Fibroblast of skin of left biceps (primary cell): ENCODE measurements around the gene RCC2.

ENCODE experiments used
- DNase-seq, 2 experiments: peaks; one replicate each; pipeline ENCODE4 v3.0.0-alpha.2; 2013; ENCODE audit warnings: low read depth in 2 of 2

Gene RCC2

DNA sequence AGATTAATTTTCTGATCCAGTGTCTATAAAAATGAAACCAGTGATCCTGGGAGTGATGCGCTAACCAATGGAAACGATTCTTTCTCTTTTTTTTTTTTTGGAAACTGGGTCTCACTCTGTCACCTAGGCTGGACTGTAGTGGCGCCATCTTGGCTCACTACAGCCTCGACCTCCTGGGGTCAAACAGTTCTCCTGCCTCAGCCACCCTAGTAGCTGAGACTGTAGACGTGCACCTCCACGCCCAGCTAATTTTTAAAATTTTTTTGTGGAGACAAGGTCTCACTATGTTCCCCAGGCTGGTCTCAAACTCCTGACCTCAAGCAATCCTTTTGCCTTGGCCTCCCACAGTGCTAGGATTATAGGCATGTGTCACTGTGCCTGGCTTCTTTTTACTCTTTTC, 3.4 kb upstream of the RCC2 start:
- no peak for DNase-seq

DNA sequence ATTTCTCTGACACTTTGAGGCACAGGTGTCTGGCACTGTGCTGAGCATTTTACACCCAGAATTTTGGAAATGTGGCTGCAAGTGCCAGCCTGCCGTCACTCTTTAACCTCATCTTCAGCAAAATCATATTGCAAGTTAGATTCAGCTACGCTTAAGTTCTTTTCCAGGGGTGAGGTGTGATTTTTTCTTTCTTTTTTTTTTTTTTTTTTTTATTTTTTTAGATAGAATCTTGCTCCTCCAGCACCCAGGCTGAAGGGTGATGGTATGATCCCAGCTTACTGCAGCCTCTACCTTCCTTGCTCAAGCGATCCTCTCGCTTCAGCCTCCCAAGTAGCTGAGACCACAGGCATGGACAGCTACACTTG, 2.5 kb upstream of the RCC2 start:
- DNase-seq: no peak

DNA sequence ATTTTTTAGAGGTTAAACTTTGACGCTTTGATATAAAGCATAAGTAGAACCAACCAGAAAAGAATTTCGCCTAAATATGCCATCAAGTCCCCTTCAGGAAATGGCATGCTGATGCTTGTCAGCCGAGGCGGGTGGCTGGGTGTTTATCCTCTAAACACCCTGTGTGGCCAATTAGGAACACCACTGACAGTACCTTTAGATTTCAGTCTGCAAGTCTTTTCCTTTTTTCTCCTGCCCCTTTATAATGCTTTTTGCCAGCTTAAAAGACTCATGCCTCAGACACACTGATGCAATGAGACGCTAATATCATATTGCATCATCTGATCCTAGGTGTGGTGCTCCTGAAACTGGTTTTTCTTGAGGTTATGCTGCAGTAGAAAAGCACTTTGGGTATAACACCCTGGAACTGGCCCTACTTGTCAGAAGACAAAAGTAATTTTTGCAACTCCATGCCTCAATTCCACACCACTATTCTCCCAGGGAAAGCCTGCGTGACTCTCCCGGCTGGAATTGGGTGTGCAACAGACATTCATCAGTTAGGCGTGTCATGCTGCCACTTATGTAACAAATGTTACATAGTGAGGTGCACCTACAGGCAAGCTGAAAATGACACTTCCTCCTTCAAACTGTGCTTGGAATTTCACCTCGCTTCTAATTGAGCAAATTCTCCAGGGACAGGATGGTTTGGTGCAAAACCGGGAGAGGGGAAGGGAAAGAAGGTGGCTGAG, 2.0 kb upstream of the RCC2 start:
- DNase-seq: peak; percentile 55 to 56

DNA sequence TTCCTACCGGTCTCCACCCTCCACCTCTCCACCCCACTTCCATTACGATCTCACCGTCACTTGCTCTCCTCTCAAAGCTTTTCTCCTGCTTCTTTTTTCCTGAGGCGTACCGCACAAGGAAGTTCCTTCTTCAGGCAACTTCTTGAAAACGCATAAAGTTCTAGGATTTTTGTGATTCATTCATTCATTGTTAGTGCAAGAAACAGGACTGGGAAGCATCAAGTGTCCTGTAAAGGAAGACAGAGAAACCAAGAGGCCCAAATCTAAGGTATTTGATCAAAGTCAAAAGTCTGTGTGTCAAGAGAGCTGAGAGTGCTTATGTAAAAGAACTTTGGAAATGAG, 1.3 kb upstream of the RCC2 start:
- DNase-seq: no peak

DNA sequence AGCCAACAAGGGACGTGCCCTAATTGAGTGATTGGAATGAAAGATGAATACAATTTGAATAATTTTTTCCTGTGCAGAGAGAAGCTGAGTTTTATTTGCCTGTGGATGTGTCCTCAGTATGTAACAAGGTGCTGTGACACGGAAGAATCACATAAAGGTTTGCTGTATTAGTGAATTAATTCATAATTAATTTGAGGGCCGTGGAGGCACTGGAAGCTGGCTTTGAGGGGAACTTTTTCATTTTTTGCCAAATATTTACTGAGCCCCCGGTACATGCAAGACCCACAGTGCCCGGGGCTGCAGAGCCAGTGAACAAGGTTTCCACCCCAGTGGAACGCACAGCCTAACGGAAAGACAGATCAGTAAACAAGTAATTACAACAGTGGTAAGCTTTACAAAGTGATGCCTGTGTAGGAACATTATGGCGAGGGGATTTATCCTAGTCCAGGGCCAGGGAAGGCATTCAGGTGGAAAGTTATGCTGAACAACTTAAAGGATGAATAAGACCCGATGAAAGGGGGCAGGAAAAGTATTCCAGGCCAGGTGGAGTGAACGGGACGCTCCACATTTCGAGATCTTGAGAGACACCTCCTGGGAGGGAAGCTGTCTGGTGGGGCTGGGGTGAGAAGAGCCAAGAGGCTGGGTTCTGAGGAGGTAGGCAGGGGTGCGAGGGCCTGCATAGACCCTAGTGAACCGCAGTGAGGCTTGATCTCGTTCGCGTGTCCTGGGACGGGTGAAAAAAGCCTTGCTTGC, 773 bp upstream of the RCC2 start:
- no peak for DNase-seq

DNA sequence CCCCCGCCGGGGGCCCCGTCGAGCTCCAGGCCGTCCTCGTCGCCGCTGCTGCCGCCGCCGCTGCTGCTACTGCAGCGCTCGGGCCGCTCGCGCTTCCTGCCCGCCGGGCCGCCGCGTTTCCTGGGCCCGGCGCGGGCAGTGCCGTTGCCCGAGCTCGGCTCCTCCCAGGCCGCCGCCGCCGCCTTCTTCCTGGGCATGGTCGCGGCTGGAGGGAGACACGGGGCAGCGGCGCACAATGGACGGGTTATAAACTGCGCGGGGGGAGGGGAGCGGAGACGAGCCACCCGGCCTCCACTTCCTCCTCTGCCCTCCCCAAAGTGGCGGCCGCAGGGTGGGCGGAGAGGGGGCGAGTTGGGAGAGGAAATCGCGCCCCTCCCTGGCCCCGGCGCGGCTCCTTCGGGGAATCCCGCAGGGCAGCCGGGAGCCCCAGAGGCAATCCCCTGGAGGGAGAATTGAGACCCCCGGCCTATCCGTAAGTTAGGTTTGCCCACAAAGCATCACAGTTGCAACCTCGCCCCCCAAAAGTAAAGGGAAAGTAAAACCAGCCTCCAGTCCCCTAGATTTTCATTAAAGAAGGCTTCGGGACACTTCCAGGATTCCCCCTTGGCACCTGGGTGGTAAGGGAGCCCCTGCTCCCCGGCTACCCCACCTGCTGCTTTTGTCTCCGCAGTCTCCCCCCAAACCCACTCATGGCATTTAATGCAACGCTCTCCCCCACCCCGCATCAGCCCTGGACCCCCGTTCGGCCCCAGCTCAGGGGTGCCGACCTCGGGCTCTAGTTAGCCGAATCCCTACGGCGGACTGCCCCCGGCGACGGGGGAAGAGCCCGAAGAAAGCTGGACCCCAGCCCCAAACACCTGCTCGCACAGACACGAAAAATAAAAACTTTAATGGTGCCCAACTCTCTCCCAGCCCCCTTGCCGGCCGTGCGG, 893 bp downstream of the RCC2 start:
- DNase-seq: no peak

DNA sequence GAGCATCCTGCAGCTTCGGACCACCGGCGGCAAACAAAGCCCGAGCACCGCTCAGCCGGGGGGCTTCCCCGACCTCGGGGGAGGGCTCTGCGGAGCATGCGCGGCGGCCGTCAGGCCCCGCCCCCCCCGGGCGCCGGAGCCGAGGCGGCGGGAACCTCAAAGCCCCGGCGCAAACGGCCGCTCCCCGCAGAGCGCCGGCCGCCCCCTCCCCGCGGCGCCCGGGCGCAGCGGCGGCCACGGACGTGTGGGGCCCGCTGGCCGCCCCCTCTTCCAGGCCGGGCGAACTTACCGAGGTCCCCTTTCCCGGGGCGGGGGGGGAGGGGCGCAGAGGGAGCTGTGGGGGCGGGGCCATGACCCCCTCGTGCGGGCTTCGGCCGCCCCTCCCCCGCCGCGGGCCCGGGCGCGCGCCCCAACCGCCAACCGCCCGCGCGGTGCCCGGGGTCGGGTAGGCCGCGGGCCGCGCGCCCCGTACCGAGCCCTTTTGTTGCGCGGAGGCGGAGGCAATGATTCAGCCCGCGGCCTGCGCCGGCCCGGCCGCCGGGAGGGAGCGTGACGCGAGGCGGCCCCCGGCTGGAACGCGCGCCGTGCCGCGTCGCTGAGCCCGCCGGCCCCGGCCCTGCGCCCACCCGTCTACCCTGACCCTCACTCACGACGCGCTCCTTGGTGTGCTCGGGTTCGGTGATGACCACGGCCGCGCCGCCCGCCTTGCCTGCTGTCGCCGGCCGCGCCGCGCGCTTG, 1.7 kb downstream of the RCC2 start:
- DNase-seq: no peak

DNA sequence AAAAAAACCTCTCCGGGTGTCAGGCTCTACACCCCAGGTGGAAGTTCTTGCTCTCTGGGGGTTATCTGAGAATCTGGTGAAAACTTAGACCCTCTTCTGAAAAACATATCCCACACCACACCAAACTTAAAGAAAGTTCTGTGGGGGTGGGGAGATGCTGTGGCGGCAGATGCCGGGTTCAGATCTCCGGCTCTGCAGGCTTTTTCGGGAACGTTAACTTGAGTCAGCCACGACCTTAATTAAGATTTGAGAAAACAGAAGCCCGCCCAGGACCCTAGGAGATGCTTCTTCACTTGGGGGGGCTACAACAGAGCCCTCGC, 2.3 kb downstream of the RCC2 start:
- no peak for DNase-seq

DNA sequence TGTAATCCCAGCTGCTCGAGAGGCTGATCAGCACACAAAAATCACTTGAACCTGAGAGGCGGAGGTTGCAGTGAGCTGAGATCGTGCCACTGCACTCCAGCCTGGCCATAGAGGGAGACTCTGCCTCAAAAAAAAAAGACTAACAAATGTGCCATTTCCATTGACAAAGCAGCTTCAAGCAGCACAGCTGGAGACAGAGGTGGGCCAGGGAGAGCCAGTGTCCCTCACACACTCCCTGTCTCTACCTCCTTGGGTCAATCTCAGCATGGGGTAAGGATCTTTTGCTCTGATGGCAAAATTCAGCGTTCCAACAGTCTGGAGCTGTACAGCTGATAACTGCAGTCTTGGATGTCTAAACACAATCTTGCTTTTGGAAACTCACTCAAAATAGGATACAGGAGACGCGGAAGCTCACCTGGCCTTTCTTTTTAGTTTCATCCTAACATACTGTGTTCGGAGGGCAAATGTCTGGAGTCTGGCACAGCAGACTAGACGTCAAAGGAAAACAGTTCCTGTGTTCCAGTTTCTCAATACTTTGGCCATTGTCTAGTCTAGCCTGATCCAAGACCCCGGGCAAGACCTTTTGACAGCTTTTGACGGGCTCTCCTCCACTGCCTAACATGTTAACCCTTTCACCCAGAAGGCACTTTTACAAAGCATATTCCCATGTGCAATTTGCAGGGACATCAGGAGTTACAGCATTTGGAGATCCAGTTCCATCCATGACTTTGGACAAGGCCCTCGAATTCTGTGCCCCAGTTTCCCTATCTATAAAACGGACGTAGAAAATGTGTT, 2.9 kb downstream of the RCC2 start:
- DNase-seq: no peak

DNA sequence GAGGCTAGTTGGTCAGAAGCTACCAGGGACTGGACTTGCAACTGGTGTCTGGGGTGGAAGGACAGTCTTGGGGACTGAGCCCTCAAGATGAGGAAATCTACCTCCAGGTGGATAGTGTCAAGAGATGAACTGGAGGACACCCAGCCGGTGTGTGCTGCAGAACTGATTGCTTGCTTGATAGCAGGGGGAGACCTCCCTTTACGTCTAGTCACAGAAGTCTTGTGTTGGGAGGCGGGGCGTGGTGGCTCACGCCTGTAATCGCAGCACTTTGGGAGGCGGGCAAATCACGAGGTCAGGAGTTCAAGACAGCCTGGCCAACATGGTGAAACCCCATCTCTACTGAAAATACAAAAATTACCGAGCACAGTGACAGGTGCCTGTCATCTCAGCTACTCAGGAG, 4.9 kb downstream of the RCC2 start:
- no peak for DNase-seq

DNA sequence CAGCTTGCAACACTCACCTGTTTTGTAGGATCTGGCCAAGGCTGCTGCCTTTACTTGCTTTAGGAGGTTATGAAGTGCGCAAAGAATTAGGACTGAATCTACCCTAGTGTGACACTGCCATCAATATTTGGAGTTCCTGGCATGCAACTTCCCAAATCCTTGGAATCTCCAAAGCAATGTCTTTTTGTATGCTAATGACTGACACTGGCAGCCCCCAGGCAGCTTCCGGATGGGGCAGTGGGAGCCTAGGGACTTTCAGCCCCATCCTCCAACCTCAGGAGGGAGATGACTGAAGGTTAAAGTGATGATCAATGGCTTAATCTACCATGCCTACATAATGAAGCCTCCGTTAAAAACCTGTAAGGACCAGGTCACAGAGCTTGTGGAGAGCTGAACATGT, 5.5 kb downstream of the RCC2 start:
- no peak for DNase-seq

DNA sequence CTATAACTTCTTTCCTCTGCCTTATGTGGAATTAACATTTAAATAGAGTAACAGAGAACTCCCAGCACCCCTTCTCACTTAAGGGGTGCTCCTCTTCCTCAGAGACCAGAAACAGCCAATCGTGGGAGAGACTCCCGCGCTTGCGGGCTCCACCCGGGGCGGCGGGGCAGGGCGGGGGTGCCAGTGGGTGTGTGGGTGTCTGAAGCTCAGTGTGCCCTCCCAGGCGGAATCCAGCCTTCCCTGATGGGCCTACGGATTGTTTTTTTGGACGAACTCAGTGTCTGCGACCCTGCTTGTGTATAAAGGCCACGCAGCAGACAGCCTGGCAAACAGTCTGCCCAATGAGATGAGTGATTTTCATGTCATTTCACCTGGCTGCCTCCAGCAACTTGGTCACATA, 6.2 kb downstream of the RCC2 start:
- DNase-seq: no peak

DNA sequence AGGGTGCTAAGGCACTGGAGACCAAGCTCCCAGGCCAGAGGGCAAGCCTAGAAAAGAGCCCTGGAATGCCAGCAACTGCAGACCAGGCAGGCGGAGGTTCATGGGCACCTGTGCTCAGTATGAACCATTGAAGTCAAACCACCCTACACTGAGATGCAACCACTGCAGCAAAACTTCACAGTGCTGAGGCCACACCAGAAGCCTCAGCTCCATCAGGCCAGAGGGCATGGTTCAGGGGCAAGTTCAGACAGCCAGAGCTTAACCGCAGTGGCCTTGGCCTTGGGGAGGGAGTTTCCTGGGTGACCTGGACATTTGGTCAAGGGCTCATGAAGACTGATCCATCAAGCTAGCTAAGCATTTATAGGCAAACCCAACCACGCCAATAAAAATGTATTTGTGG, 7.1 kb downstream of the RCC2 start:
- DNase-seq: no peak

DNA sequence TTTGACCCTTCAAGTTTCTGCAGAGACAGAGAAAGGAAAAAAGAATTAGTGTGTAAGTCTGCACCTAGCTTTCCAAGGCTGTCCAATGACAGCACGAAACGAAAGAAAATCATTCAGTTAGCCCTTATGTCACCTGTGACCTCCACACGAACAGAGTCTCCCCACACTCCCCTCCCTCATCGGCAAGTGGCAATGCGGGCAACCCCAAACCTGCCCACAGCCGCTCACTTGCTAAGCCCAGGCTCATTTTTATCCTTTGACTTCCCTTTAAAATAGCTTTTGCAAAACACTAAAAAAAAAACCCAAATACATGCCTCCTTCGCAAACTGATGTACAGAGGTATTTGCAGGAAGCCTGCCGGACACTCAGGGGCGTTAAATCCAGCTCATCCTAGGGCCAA, 10.3 kb downstream of the RCC2 start:
- DNase-seq: no peak

DNA sequence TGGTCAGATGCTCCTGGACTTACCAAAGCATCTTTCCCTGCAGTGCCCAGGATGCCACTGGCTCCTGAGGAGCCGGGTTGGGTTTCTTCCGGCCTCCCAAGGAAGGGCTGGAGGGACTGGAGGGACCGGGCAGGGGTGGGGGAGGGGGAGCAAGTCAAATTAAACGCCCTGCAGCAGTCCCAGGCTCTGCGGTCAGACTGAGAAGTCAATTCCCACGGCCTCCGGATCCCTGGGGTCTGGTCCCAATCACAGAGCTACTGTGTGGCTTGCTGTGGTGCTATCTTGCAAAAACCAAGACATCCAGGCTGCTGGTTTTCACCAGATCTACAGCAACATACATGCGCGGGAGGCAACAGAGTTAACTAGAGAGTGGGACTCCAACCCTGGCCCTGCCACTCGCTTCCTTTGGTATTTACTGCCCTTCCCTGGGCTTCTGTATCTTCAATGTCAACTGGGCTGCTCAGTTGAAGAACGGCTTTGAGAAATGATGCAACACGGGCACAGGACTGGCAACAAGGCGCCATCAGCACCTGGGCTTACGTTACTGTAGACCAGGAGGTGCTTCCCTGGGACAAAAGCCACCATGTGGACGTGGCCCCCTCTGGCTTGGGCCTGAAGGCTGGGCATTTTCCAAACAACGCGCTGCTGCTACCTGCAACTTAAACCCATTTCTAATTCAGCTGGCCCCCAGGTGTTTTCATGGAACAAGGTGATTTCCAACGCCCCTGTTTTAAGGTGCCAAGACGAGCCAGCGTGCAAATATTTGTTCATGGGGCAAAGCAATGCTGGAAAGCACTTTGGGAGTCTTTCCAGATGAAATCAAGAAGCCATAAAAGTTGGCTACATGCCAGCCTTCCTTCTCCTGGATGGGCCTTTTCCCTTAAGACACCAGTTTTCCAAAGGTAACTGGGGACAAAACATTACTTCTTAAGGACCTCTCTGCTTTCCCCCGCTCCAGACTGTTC, 11.5 kb downstream of the RCC2 start:
- no peak for DNase-seq

DNA sequence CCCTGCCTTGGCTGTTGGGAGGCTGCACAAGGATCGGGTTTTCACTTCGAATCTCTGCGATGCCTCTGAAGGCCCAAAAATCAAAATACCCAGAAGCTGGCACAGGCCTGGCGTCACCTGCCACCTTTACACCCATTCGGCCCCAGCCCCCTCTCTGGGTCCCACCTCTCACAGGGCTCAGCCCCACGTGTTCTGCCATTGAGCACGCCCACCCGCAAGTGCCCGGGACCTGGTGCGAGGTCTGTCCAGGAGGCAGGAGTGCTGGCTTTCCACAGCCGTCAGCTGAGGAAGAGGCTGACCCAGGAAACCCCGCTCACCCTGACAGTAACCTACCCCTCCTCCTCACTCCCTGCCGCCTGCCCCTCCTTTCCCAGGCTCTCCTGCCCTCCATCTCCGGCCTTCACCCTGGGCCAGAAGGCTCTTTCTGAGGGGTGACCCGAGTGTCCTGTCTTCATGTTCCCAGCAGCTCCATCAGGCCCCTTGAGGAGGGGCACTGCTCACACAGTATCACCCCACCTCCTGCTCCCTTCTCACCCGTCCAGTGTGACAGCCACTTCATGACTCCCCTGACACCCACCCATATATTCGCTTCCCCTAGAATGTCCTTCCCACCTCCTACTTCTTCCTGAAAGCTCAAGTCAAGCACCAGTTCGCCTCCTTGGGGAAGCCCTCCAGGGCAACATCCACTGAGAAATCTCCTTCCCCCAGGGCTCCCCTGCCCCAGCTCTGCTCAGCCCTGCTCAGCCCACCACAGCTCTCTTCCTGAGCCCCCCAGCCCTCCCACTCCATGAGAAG, 13.5 kb downstream of the RCC2 start:
- no peak for DNase-seq

DNA sequence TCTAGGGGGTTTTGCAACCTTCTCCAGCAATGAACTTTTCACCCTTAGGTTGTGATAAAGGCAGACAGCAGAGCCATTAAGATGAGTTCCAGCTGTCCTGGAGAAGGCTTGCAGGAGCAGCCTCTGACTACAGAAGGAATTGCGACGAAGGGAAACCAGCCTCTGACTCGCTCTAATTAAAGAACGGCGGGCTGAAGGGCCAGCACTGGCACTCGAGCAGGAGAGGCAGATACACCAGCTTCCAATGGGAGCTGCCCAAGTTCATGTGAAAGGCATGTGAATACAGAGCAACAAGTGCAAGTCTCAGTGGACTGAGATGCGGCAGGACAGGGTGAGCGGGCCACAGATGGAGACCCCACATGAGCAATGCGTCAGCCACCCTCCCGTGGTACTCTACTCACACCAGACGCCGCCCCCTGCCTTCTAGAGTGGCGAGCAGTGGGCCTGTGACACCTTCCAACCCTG, 15.7 kb downstream of the RCC2 start:
- no peak for DNase-seq

DNA sequence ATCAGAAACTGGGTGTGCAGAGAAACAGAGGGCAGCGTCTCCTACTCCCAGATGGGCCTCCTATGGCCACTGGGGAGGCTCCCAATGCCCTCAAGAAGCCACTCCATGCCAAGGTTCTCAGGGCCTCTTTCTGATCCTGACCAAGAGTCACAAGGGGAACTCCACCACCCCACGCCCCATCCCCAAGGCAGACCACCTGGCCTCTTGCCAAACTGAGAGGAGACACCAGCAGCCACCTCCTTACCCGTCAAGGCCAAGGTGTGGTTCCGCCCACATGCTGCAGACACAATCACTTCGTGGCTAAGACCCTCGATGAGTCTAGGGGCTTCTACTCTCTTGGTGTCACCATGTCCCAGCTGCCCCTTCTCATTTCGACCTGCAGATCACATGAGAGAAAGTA, 17.0 kb downstream of the RCC2 start:
- DNase-seq: no peak

DNA sequence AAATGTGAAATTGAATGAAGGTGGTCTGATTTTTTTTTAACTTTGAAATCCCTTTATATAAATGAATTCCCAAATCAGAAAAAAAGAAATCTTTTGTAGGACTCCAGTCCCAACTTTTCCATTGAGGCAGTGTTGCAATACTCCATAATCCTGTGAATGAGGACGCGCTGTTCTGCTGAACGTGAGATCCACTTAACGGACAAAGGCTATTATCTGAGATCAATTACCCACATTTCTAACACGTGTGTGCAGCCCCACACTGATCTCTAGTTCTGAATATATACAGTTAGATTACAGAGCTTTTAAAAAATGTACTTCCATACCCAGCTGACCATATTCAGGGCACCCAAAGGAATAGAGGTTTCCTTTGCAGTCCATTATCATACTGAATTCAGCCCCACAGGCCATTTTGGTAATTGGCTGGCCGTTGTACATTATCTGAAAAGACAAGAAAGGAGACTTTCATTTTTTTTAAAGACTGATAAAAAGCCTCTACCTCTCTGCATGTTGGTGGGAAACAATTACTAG, 19.0 kb downstream of the RCC2 start:
- DNase-seq: no peak
